HG03571 (cell line): ENCODE measurements around the gene UNKL.
"Not testable (repeated sequence)": the region's sequence is repeated elsewhere in the genome, so short reads cannot be mapped to it uniquely, and the experiment has no call there.

Experiments
- ATAC-seq: cut with Tn5 transposase; IDR thresholded peaks from one replicate; pipeline ENCODE4 v1.9.1; 2021; ENCODE audit not compliant: unreplicated experiment

Gene UNKL

GRCh38 chr16:1328136-1328535, 86.4 kb downstream of the UNKL start:
- not testable (repeated sequence) for ATAC-seq

- ATAC-seq = no peak
Observed at GRCh38 chr16:1327619-1327947, 86.9 kb downstream of the UNKL start.

- ATAC-seq = no peak
Observed at GRCh38 chr16:1326946-1327618, 87.4 kb downstream of the UNKL start.

GRCh38 chr16:1326391-1326790, 88.1 kb downstream of the UNKL start:
- ATAC-seq = no peak

GRCh38 chr16:1325673-1326371, 88.7 kb downstream of the UNKL start:
- ATAC-seq = no peak

- no peak for ATAC-seq
Observed at GRCh38 chr16:1325261-1325660, 89.2 kb downstream of the UNKL start.

GRCh38 chr16:1324286-1324826, 90.1 kb downstream of the UNKL start:
- no peak for ATAC-seq

GRCh38 chr16:1323296-1324239, 90.9 kb downstream of the UNKL start:
- ATAC-seq = no peak

- no peak for ATAC-seq
Observed at GRCh38 chr16:1322407-1322806, 92.1 kb downstream of the UNKL start.

GRCh38 chr16:1320658-1321240, 93.8 kb downstream of the UNKL start:
- no peak for ATAC-seq

GRCh38 chr16:1320097-1320496, 94.4 kb downstream of the UNKL start:
- ATAC-seq = no peak

- ATAC-seq = no peak
Observed at GRCh38 chr16:1319041-1319440, 95.5 kb downstream of the UNKL start.

- ATAC-seq = no peak
Observed at GRCh38 chr16:1318268-1318545, 96.3 kb downstream of the UNKL start.

- no peak for ATAC-seq
Observed at GRCh38 chr16:1317479-1318267, 96.8 kb downstream of the UNKL start.

GRCh38 chr16:1316033-1316405, 98.5 kb downstream of the UNKL start:
- no peak for ATAC-seq

- ATAC-seq = no peak
Observed at GRCh38 chr16:1315081-1316032, 99.1 kb downstream of the UNKL start.

GRCh38 chr16:1314399-1315068, 100.0 kb downstream of the UNKL start:
- ATAC-seq = no peak

GRCh38 chr16:1313721-1314369, 100.7 kb downstream of the UNKL start:
- no peak for ATAC-seq
